Gastroesophageal sphincter (tissue), 3 donors: ENCODE results near the gene TK2.

Source experiments
- EP300 ChIP-seq: sonication (generic); formaldehyde crosslinking; IDR thresholded peaks from one replicate; pipeline ENCODE4 v1.6.1; 2017; ENCODE audit warnings: antibody characterized with exemption, mild to moderate bottlenecking
- TF ChIP-seq, protein P1 (sequence below), 4 experiments: fragments of 200-600 bp in 2 of 4; fragments of 450-650 bp in 2 of 4; sonication (generic) in 1 of 4; IDR thresholded peaks; one replicate each; pipeline ENCODE4 v1.5.1; 2017 to 2019; ENCODE audit warnings: antibody characterized with exemption in 4 of 4, mild to moderate bottlenecking in 2 of 4, moderate library complexity in 2 of 4

DNA sequence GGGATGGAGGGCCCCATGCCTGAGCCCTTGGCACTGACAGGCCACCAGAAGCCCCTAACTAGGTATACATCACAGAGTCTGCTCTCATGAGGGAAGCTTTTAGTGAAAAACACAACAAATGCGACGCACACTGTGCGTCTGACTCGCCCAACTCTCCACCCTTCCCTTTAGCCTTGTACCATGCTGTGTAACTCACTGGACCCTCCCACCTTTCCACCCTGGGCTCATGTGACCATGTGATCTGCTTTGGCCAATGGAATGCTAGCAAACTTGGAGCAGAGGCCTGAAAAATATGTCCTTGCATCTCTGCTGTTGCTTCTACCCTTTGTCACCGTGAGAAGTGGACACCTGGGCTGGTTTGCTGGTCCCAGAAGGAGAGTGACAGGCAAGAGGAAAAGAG lies 21.6 kb downstream of the TK2 start:
- TF ChIP-seq, protein P1, sequence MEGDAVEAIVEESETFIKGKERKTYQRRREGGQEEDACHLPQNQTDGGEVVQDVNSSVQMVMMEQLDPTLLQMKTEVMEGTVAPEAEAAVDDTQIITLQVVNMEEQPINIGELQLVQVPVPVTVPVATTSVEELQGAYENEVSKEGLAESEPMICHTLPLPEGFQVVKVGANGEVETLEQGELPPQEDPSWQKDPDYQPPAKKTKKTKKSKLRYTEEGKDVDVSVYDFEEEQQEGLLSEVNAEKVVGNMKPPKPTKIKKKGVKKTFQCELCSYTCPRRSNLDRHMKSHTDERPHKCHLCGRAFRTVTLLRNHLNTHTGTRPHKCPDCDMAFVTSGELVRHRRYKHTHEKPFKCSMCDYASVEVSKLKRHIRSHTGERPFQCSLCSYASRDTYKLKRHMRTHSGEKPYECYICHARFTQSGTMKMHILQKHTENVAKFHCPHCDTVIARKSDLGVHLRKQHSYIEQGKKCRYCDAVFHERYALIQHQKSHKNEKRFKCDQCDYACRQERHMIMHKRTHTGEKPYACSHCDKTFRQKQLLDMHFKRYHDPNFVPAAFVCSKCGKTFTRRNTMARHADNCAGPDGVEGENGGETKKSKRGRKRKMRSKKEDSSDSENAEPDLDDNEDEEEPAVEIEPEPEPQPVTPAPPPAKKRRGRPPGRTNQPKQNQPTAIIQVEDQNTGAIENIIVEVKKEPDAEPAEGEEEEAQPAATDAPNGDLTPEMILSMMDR (IDR thresholded peaks at IDR 0.05): no peak
- no peak for TF ChIP-seq EP300
